ENCODE data around the gene NDUFAF7. TPM values are rescaled to one million over a fixed set of nuclear protein-coding genes. Genes with fewer than 3 reads are reported as not detected.
A peak's percentile ranks its signal among the peaks of the same experiment; 100 is the strongest.

The NDUFAF7 gene
- total and polyA plus RNA-seq, 2 of the 13 experiments (the other 11 are each of a cell fraction or from before 2014, with no cell fraction given), result 27.0 to 40.8 TPM

DNA sequence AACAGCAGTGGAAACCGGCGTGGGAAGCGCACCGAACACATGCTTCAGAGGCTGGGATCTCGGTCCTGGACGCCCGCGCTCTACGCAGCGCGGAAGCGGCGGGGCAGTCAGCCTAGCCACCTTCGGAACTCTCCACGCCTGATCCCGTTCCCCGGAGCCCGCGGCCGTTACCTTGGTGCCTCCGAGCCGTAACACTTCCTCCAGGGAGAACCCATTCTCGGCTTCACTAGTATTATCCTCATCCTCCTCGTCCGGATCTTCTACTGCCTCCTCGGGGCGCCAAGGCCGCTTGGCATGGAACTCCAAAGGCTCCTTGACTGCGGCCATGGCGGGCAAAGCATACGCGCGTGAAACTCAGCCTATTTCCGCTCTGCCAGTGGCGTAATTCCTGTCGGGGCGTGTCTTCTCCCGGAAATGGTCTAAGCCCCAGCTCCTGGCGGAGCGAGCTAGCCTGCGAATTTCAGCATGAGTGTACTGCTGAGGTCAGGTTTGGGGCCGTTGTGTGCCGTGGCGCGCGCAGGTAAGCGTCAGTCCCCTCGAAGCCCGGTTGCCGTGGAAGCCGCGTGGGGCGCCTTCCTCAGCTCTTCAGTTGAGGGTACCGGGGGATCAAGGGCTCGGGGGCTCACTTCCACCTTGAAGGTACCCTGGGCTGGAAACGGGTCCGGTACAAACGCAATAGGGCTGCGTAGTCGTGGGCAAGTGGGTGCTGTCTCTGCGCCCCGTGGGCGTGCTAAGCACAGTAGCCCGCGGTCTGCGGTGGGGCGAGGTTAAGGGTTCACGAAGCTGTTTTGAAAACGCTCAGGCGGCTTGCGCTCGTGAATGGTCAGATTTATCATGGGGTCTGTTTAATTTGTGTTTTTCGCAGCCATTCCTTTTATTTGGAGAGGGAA lies at the start of gene NDUFAF7, which contains the start of gene CEBPZ (continued):
- TF ChIP-seq, protein P1, sequence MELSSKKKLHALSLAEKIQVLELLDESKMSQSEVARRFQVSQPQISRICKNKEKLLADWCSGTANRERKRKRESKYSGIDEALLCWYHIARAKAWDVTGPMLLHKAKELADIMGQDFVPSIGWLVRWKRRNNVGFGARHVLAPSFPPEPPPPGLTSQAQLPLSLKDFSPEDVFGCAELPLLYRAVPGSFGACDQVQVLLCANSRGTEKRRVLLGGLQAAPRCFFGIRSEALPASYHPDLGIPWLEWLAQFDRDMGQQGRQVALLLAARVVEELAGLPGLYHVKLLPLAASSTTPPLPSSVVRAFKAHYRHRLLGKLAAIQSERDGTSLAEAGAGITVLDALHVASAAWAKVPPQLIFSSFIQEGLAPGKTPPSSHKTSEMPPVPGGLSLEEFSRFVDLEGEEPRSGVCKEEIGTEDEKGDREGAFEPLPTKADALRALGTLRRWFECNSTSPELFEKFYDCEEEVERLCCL (CRISPR knock-in tag; IDR thresholded peaks at IDR 0.05; ENCODE audit: borderline replicate concordance), result peak; percentile 60; the same call in 1 of the 2 replicates
- TF ChIP-seq NFRKB (IDR thresholded peaks at IDR 0.05) (no peak), ATF7-NPFF (CRISPR knock-in tag; IDR thresholded peaks at IDR 0.05; ENCODE audit: low read depth) (peak; percentile 60; the same call in 1 of the 2 replicates), SMARCE1 (IDR thresholded peaks at IDR 0.05; ENCODE audit: borderline replicate concordance) (no peak), GABPA (IDR thresholded peaks at IDR 0.05; ENCODE audit: low read depth, low read length) (peak; percentile 88), GABPA (CRISPR knock-in tag; IDR thresholded peaks at IDR 0.05; ENCODE audit: low read depth) (peak; percentile 98), HNRNPUL1 (IDR thresholded peaks at IDR 0.05; ENCODE audit: low read depth, low read length) (no peak), ZSCAN22 (CRISPR knock-in tag; IDR thresholded peaks at IDR 0.05) (peak; percentile 42), ZNF234 (CRISPR knock-in tag; conservative IDR thresholded peaks at IDR 0.05) (peak; percentile 83; the same call in 1 of the 2 replicates), ZNF883 (CRISPR knock-in tag; IDR thresholded peaks at IDR 0.05; ENCODE audit: not compliant biosample characterization) (peak; percentile 91), ZNF230 (CRISPR knock-in tag; IDR thresholded peaks at IDR 0.05) (peak; percentile 90; the same call in 1 of the 2 replicates), ZC3H13 (CRISPR knock-in tag; IDR thresholded peaks at IDR 0.05) (no peak), MED13 (CRISPR knock-in tag; IDR thresholded peaks at IDR 0.05) (peak; percentile 90; the same call in 1 of the 2 replicates), GFI1 (CRISPR knock-in tag; IDR thresholded peaks at IDR 0.05; ENCODE audit: borderline replicate concordance) (no peak; the same call in 1 of the 2 replicates), RFXANK (CRISPR knock-in tag; IDR thresholded peaks at IDR 0.05) (peak; percentile 80; the same call in 1 of the 2 replicates), ZNF34 (CRISPR knock-in tag; IDR thresholded peaks at IDR 0.05; ENCODE audit: borderline replicate concordance) (no peak; the same call in 1 of the 2 replicates), PRDM10 (CRISPR knock-in tag; IDR thresholded peaks at IDR 0.05; ENCODE audit: low read depth) (peak; percentile 74), TEAD2 (CRISPR knock-in tag; IDR thresholded peaks at IDR 0.05) (no peak), ZNF713 (CRISPR knock-in tag; IDR thresholded peaks at IDR 0.05) (no peak; the same call in 1 of the 2 replicates), ZNF850 (CRISPR knock-in tag; conservative IDR thresholded peaks at IDR 0.05) (peak; percentile 90; the same call in 1 of the 2 replicates)
- TF ChIP-seq, protein P2, sequence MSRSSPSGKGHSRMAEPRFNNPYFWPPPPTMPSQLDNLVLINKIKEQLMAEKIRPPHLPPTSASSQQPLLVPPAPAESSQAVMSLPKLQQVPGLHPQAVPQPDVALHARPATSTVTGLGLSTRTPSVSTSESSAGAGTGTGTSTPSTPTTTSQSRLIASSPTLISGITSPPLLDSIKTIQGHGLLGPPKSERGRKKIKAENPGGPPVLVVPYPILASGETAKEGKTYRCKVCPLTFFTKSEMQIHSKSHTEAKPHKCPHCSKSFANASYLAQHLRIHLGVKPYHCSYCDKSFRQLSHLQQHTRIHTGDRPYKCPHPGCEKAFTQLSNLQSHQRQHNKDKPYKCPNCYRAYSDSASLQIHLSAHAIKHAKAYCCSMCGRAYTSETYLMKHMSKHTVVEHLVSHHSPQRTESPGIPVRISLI (CRISPR knock-in tag; IDR thresholded peaks at IDR 0.05; ENCODE audit: borderline replicate concordance), result no peak
